Naive thymus-derived CD4-positive, alpha-beta T cell (primary cell): Measurements from ENCODE around the gene BACE2. TPM values are rescaled to one million over a fixed set of nuclear protein-coding genes. Genes with fewer than 3 reads are reported as not detected.

Source experiments
- ATAC-seq: fragments of 150-1000 bp; cut with Tn5 transposase; 2 replicates; pipeline ENCODE4 v1.10.0; 2021; ENCODE audit warnings: mild to moderate bottlenecking, moderate library complexity
- CTCF ChIA-PET: fragments of 350-600 bp; sonication (Branson Sonifier 250); formaldehyde crosslinking; loops from one replicate; lab custom pipeline; 2021; ENCODE audit warnings: antibody characterized with exemption; lab: Charles Lee
- POLR2A ChIA-PET: fragments of 350-600 bp; sonication (Branson Sonifier 250); formaldehyde crosslinking; loops from one replicate; lab custom pipeline; 2021; ENCODE audit warnings: antibody characterized with exemption, inconsistent platforms; lab: Charles Lee
- DNase-seq, 9 donors: peaks; one replicate each; pipeline versions ENCODE4 v3.0.0 to v3.0.0-alpha.2; 2020 to 2022; ENCODE audit warnings: mixed read lengths in 1 of 9
- H3K27ac ChIP-seq: one replicate; pipeline ENCODE4 v1.7.0; 2013; ENCODE audit warnings: mild to moderate bottlenecking, low read depth, low read length, moderate library complexity
- H3K27me3 ChIP-seq, 2 donors: one replicate each; pipeline ENCODE4 v1.7.0; 2013; ENCODE audit warnings: low read length in 2 of 2, mild to moderate bottlenecking in 2 of 2, moderate library complexity in 2 of 2; ENCODE audit not compliant: control insufficient read depth in 2 of 2, insufficient read depth in 2 of 2
- H3K36me3 ChIP-seq, 3 experiments: 1 replicate in 2 of 3; 2 replicates in 1 of 3; pipeline ENCODE4 v1.7.0; 2013; ENCODE audit warnings: low read length in 3 of 3, mild to moderate bottlenecking in 3 of 3, moderate library complexity in 1 of 3; ENCODE audit not compliant: insufficient read depth in 3 of 3, control insufficient read depth in 2 of 3
- H3K4me1 ChIP-seq, 2 donors: one replicate each; pipeline ENCODE4 v1.7.0; 2013; ENCODE audit warnings: low read length in 2 of 2, mild to moderate bottlenecking in 2 of 2, moderate library complexity in 1 of 2; ENCODE audit not compliant: control insufficient read depth in 2 of 2, insufficient read depth in 2 of 2
- H3K4me3 ChIP-seq: 2 replicates; pipeline ENCODE4 v1.7.0; 2013; ENCODE audit warnings: mild to moderate bottlenecking, low read length
- H3K9me3 ChIP-seq, 3 experiments: 1 replicate in 2 of 3; 2 replicates in 1 of 3; pipeline ENCODE4 v1.7.0; 2013; ENCODE audit warnings: low read length in 3 of 3; ENCODE audit not compliant: control insufficient read depth in 2 of 3
- H3K27ac Mint-ChIP-seq, 9 donors: one replicate each; pipeline ENCODE4 v1.8.0; 2020 to 2022; ENCODE audit warnings: mixed read lengths in 9 of 9, mild to moderate bottlenecking in 8 of 9, moderate library complexity in 5 of 9, inconsistent platforms in 2 of 9
- H3K27me3 Mint-ChIP-seq, 5 donors: one replicate each; pipeline ENCODE4 v1.8.0; 2021 to 2022; ENCODE audit warnings: mixed read lengths in 5 of 5, mild to moderate bottlenecking in 1 of 5
- H3K36me3 Mint-ChIP-seq, 5 donors: one replicate each; pipeline ENCODE4 v1.8.0; 2020 to 2022; ENCODE audit warnings: mixed read lengths in 5 of 5, mild to moderate bottlenecking in 3 of 5, inconsistent platforms in 1 of 5
- H3K4me1 Mint-ChIP-seq, 7 donors: one replicate each; pipeline ENCODE4 v1.8.0; 2020 to 2022; ENCODE audit warnings: mixed read lengths in 7 of 7, mild to moderate bottlenecking in 3 of 7, inconsistent platforms in 1 of 7
- H3K4me3 Mint-ChIP-seq, 10 donors: one replicate each; pipeline ENCODE4 v1.8.0; 2020 to 2022; ENCODE audit warnings: mild to moderate bottlenecking in 10 of 10, mixed read lengths in 10 of 10, moderate library complexity in 6 of 10, inconsistent platforms in 2 of 10
- H3K9me3 Mint-ChIP-seq, 11 donors: one replicate each; pipeline ENCODE4 v1.8.0; 2020 to 2022; ENCODE audit warnings: mixed read lengths in 11 of 11, mild to moderate bottlenecking in 4 of 11, inconsistent platforms in 1 of 11, moderate library complexity in 1 of 11
- intact Hi-C, 2 donors: fragments of 100-400 bp; cut with micrococcal nuclease; formaldehyde crosslinking; loops; one replicate each; pipeline ENCODE4 v1.15.1; 2023
- polyA plus RNA-seq, 2 donors: library from polyadenylated mRNA; unstranded; fragments of 300-500 nt; fragmentation: Illumina TruSeq; gene quantifications; one replicate each; pipeline ENCODE4 v1.2.3, GENCODE V29; 2021
- total RNA-seq, 6 experiments: library from RNA in 5 of 6; stranded (reverse) in 5 of 6; gene quantifications; 1 replicate in 5 of 6; 2 replicates in 1 of 6; pipeline ENCODE4 v1.2.3 and lab custom pipeline; 2021 to 2026

Gene BACE2
- total and polyA plus RNA-seq, 7 experiments from 2014 or later = 0.03 to 3.6 (median 1.1) TPM; not detected in 1

- no peaks in the 10 kb centered on the region for H3K27me3 ChIP-seq
- ChIA-PET POLR2A (no interaction called here), CTCF (no interaction called here)
- H3K27ac Mint-ChIP-seq = no peak overlapping the region
- DNase-seq = no peak
- no peaks in the 10 kb centered on the region for H3K36me3 Mint-ChIP-seq
- no peaks in the 10 kb centered on the region for H3K9me3 ChIP-seq
- no peaks in the 10 kb centered on the region for H3K36me3 ChIP-seq
- no peak overlapping the region for H3K4me3 Mint-ChIP-seq
- no peak overlapping the region for H3K27ac ChIP-seq
- ATAC-seq = no peak
- H3K4me1 Mint-ChIP-seq = no peaks in the 10 kb centered on the region
- intact Hi-C loops = no loop called here
- H3K4me3 ChIP-seq = no peak overlapping the region
- no peaks in the 10 kb centered on the region for H3K4me1 ChIP-seq
- peaks cover 12 to 46% (median 44%) of the 10 kb centered on the region in 5 donors for H3K27me3 Mint-ChIP-seq
- H3K9me3 Mint-ChIP-seq = peaks cover 0 to 11% (median 6%) of the 10 kb centered on the region in 11 donors
Observed at GRCh38 chr21:41160036-41160435, 7.9 kb upstream of the BACE2 start.

DNA sequence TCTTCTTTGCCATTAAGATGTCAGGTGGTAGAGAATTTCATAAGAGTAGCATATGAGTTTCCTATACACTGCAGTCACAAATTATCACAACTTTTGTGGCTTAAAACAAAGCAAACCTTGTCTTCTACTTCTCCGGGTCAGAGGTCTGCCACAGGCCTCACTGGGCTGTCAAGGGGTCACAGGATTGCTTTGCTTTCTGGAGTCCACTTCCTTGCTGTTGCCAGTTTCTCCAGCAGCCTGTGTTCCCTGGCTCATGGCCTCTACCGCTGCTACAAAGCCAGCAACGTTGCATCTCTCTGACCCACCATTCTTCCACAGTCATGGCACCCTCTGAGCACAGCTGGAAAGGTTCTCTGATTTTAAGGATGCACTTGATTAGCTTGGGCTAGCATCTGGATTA lies 6.5 kb upstream of the BACE2 start:
- Histone ChIP-seq H3K4me1 (no peaks in the 10 kb centered on the region), H3K27me3 (no peaks in the 10 kb centered on the region), H3K9me3 (no peaks in the 10 kb centered on the region), H3K36me3 (no peaks in the 10 kb centered on the region), H3K4me3 (no peak overlapping the region), H3K27ac (no peak overlapping the region)
- no peak for ATAC-seq
- ChIA-PET CTCF (no interaction called here), POLR2A (no interaction called here)
- intact Hi-C loops = no loop called here
- Mint-ChIP-seq H3K4me3 (no peak overlapping the region), H3K4me1 (peaks cover 0 to 6% (median 2%) of the 10 kb centered on the region in 7 donors), H3K9me3 (peaks cover 0 to 11% (median 6%) of the 10 kb centered on the region in 11 donors), H3K27ac (peak overlapping the region in 1 of 9 donors; percentile 16), H3K27me3 (peaks cover 26 to 60% (median 50%) of the 10 kb centered on the region in 5 donors), H3K36me3 (no peaks in the 10 kb centered on the region)
- no peak for DNase-seq

DNA sequence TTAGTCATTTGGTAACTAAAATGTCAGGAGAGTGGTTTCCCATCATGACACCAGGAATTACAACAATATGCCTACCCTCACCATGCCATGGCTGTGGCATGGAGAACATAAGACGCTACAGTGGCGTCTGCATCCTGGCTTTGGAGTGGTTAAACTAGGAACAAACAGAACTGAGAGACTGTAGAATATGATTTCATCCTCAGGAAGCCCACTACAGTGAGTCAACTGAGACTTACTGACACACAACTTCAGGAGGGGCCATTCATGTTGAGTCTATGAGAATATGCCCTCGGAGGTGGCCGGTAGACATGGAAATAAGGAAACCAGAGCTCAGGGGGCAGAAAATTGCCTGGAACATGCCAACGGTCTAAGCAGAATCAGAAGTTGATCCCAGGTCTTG lies 5.9 kb upstream of the BACE2 start:
- ChIA-PET POLR2A (no interaction called here), CTCF (no interaction called here)
- H3K36me3 Mint-ChIP-seq = no peaks in the 10 kb centered on the region
- peaks cover 33 to 63% (median 56%) of the 10 kb centered on the region in 5 donors for H3K27me3 Mint-ChIP-seq
- Histone ChIP-seq H3K27ac (no peak overlapping the region), H3K9me3 (no peaks in the 10 kb centered on the region), H3K27me3 (no peaks in the 10 kb centered on the region), H3K4me3 (no peak overlapping the region), H3K4me1 (no peaks in the 10 kb centered on the region), H3K36me3 (no peaks in the 10 kb centered on the region)
- no peak for ATAC-seq
- H3K4me1 Mint-ChIP-seq = peaks cover 0 to 11% (median 6%) of the 10 kb centered on the region in 7 donors
- H3K4me3 Mint-ChIP-seq = no peak overlapping the region
- intact Hi-C loops = no loop called here
- no peak overlapping the region for H3K27ac Mint-ChIP-seq
- DNase-seq = no peak
- H3K9me3 Mint-ChIP-seq = peaks cover 0 to 10% (median 6%) of the 10 kb centered on the region in 11 donors

- Mint-ChIP-seq H3K27ac (no peak overlapping the region), H3K4me3 (no peak overlapping the region), H3K9me3 (peaks cover 0 to 10% (median 6%) of the 10 kb centered on the region in 11 donors), H3K36me3 (no peaks in the 10 kb centered on the region), H3K27me3 (peaks cover 33 to 63% (median 56%) of the 10 kb centered on the region in 5 donors), H3K4me1 (peaks cover 0 to 11% (median 6%) of the 10 kb centered on the region in 7 donors)
- no peak for ATAC-seq
- no peak overlapping the region for H3K27ac ChIP-seq
- H3K4me1 ChIP-seq = no peaks in the 10 kb centered on the region
- H3K36me3 ChIP-seq = no peaks in the 10 kb centered on the region
- intact Hi-C loops = no loop called here
- no peaks in the 10 kb centered on the region for H3K27me3 ChIP-seq
- DNase-seq = no peak
- CTCF ChIA-PET = no interaction called here
- H3K9me3 ChIP-seq = no peaks in the 10 kb centered on the region
- no peak overlapping the region for H3K4me3 ChIP-seq
- POLR2A ChIA-PET = no interaction called here
Observed at GRCh38 chr21:41163091-41163490, 4.9 kb upstream of the BACE2 start.

- DNase-seq (no peak), ATAC-seq (no peak)
- H3K27me3 Mint-ChIP-seq = peaks cover 36 to 60% (median 57%) of the 10 kb centered on the region in 5 donors
- H3K36me3 Mint-ChIP-seq = no peaks in the 10 kb centered on the region
- H3K9me3 Mint-ChIP-seq = peaks cover 0 to 4% (median 0%) of the 10 kb centered on the region in 11 donors
- Histone ChIP-seq H3K9me3 (no peaks in the 10 kb centered on the region), H3K4me1 (no peaks in the 10 kb centered on the region), H3K27ac (no peak overlapping the region), H3K36me3 (no peaks in the 10 kb centered on the region), H3K27me3 (no peaks in the 10 kb centered on the region), H3K4me3 (no peak overlapping the region)
- H3K4me1 Mint-ChIP-seq = peaks cover 1 to 15% (median 8%) of the 10 kb centered on the region in 7 donors
- no peak overlapping the region for H3K4me3 Mint-ChIP-seq
- ChIA-PET POLR2A (no interaction called here), CTCF (no interaction called here)
- no peak overlapping the region for H3K27ac Mint-ChIP-seq
- intact Hi-C loops = no loop called here
Observed at GRCh38 chr21:41164052-41164451, 3.9 kb upstream of the BACE2 start.

GRCh38 chr21:41164981-41165655 lies 2.8 kb upstream of the BACE2 start:
- CTCF ChIA-PET = no interaction called here
- no peaks in the 10 kb centered on the region for H3K27me3 ChIP-seq
- H3K4me1 Mint-ChIP-seq = peaks cover 3 to 23% (median 16%) of the 10 kb centered on the region in 7 donors
- no peaks in the 10 kb centered on the region for H3K36me3 ChIP-seq
- peaks cover 45 to 61% (median 60%) of the 10 kb centered on the region in 5 donors for H3K27me3 Mint-ChIP-seq
- no peak for ATAC-seq
- POLR2A ChIA-PET = no interaction called here
- H3K9me3 Mint-ChIP-seq = no peaks in the 10 kb centered on the region
- H3K9me3 ChIP-seq = no peaks in the 10 kb centered on the region
- intact Hi-C loops = no loop called here
- no peak overlapping the region for H3K27ac ChIP-seq
- H3K4me3 ChIP-seq = no peak overlapping the region
- no peak for DNase-seq
- H3K4me1 ChIP-seq = no peaks in the 10 kb centered on the region
- H3K27ac Mint-ChIP-seq = no peak overlapping the region
- H3K4me3 Mint-ChIP-seq = no peak overlapping the region
- H3K36me3 Mint-ChIP-seq = no peaks in the 10 kb centered on the region

DNA sequence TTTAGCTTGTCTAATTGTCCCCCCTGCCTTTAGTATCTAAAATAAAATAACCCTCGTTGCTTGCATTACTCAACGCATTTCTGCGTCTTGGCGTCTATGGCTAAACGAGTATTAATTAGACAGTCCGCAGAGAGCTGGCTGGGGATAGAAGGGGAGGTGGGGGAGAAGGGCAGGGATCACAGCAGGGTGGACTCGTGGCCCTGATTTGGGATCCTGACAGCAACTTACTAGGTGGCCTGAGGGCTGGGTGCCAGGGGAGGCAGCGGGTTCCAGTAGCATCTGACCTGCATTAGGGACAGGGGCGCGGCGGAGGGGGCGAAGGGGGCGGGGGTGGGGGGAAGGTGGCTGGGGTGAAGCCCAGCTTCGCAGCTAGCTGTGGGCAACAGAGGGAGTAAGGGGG lies 1.1 kb upstream of the BACE2 start:
- Histone ChIP-seq H3K27ac (no peak overlapping the region), H3K27me3 (no peaks in the 10 kb centered on the region), H3K36me3 (no peaks in the 10 kb centered on the region), H3K9me3 (no peaks in the 10 kb centered on the region), H3K4me1 (no peaks in the 10 kb centered on the region), H3K4me3 (no peak overlapping the region)
- H3K9me3 Mint-ChIP-seq = no peaks in the 10 kb centered on the region
- H3K36me3 Mint-ChIP-seq = no peaks in the 10 kb centered on the region
- POLR2A ChIA-PET = no interaction called here
- no peak for ATAC-seq
- no peak overlapping the region for H3K27ac Mint-ChIP-seq
- DNase-seq = no peak
- intact Hi-C loops = no loop called here
- peaks cover 3 to 23% (median 16%) of the 10 kb centered on the region in 7 donors for H3K4me1 Mint-ChIP-seq
- CTCF ChIA-PET = no interaction called here
- H3K4me3 Mint-ChIP-seq = peak overlapping the region in 9 of 10 donors; percentile 44 to 76 (median 64)
- peaks cover 51 to 63% (median 57%) of the 10 kb centered on the region in 5 donors for H3K27me3 Mint-ChIP-seq
